ENCODE data around the gene SYNRG.

The SYNRG gene

DNA sequence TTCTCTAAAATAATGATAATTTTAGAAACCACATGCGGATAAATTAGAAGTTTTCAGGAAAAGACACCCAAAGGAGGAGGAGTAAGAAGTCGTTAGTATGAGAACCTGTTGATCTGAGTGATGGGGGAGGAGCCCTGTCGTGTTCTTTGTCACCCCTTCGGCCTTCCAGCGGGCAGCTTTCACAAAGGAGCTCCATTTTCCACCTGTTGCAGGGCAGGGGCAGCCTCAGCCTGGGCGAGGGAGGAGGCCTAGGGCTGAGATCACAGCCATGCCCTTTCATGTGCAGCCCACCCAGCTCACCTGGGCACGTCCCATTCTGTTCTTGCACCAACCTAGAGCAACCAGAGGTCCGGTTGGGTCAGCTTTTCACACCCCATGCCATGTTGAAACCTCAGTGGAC, 114.2 kb downstream of the SYNRG start:
- no peak for DNase-seq (ENCODE audit: low read depth in 2 of 2)
- TF ChIP-seq, protein P1, sequence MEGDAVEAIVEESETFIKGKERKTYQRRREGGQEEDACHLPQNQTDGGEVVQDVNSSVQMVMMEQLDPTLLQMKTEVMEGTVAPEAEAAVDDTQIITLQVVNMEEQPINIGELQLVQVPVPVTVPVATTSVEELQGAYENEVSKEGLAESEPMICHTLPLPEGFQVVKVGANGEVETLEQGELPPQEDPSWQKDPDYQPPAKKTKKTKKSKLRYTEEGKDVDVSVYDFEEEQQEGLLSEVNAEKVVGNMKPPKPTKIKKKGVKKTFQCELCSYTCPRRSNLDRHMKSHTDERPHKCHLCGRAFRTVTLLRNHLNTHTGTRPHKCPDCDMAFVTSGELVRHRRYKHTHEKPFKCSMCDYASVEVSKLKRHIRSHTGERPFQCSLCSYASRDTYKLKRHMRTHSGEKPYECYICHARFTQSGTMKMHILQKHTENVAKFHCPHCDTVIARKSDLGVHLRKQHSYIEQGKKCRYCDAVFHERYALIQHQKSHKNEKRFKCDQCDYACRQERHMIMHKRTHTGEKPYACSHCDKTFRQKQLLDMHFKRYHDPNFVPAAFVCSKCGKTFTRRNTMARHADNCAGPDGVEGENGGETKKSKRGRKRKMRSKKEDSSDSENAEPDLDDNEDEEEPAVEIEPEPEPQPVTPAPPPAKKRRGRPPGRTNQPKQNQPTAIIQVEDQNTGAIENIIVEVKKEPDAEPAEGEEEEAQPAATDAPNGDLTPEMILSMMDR (IDR thresholded peaks at IDR 0.05; ENCODE audit: low read depth, low read length): no peak
- H3K4me3 ChIP-seq (replicated peaks in 1 of 2; ENCODE audit: low read depth in 2 of 2, low read length in 2 of 2): no peak overlapping the region

- peak in 1 of 2 donors; percentile 57 for DNase-seq (ENCODE audit: low read depth in 2 of 2)
- TF ChIP-seq, protein P1 (IDR thresholded peaks at IDR 0.05; ENCODE audit: low read depth, low read length): no peak
- H3K4me3 ChIP-seq (replicated peaks in 1 of 2; ENCODE audit: low read depth in 2 of 2, low read length in 2 of 2): no peak overlapping the region
These were observed 114.8 kb downstream of the SYNRG start for GRCh38 chr17:37494401-37494831.

DNA sequence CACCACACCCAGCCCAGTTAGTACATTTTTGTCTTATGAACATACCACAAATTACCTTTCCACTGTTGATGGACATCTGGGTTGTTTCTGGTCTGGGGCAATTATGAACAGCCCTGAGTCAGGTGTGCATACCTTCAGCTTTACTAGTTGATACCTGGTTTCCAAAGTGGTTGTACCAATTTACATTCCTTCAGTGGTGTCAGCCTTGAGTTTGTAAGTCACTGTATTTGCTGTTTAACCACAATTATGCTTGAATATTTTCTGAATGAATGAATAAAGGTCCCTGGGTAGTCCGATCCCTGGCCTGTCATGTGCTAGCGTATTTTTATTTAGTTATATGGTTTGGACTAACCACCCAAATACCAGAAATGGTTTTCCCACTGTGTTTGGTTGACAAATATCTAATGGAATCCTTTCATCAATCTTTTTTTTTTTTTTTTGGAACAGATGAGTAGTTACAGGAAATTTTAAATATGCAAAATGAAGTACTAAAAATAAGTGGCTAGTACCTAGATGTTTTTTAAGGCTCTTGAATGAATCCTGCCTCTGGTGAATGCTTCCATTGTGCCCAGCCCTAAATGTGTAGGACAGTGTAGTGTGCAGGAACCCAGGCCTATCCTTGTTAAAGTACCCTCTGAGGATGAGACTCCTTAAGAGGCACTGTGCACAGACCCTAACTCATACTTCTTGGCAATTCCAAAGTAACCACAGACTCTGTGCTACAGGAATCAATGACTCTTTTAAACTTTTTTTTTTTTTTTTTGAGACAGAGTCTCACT, 115.8 kb downstream of the SYNRG start:
- TF ChIP-seq, protein P1 (IDR thresholded peaks at IDR 0.05; ENCODE audit: low read depth, low read length): no peak
- no peak overlapping the region for H3K4me3 ChIP-seq (replicated peaks in 1 of 2; ENCODE audit: low read depth in 2 of 2, low read length in 2 of 2)
- peak; percentile 68 to 94 for DNase-seq (ENCODE audit: low read depth in 2 of 2)

DNA sequence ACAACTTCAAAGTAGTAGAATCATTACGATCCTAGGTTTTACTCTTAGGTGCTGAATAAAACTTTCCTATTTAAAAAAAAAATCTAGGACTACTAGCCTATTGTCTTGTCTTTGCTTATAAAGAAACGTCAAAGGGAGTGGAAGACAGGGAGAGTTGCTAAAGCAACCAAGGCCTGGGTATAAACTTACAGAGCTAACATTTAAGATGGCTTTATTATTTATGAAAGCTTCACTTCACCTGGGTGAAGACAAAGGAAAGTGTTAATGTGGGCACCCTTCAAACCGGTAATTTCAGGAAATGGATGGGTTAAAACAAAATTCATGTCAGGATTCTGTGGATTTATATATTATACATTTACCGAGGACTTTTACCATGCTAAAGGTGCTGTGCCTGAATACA, 117.1 kb downstream of the SYNRG start:
- TF ChIP-seq, protein P1 (IDR thresholded peaks at IDR 0.05; ENCODE audit: low read depth, low read length): no peak
- no peak overlapping the region for H3K4me3 ChIP-seq (replicated peaks in 1 of 2; ENCODE audit: low read depth in 2 of 2, low read length in 2 of 2)
- DNase-seq (ENCODE audit: low read depth in 2 of 2): no peak

DNA sequence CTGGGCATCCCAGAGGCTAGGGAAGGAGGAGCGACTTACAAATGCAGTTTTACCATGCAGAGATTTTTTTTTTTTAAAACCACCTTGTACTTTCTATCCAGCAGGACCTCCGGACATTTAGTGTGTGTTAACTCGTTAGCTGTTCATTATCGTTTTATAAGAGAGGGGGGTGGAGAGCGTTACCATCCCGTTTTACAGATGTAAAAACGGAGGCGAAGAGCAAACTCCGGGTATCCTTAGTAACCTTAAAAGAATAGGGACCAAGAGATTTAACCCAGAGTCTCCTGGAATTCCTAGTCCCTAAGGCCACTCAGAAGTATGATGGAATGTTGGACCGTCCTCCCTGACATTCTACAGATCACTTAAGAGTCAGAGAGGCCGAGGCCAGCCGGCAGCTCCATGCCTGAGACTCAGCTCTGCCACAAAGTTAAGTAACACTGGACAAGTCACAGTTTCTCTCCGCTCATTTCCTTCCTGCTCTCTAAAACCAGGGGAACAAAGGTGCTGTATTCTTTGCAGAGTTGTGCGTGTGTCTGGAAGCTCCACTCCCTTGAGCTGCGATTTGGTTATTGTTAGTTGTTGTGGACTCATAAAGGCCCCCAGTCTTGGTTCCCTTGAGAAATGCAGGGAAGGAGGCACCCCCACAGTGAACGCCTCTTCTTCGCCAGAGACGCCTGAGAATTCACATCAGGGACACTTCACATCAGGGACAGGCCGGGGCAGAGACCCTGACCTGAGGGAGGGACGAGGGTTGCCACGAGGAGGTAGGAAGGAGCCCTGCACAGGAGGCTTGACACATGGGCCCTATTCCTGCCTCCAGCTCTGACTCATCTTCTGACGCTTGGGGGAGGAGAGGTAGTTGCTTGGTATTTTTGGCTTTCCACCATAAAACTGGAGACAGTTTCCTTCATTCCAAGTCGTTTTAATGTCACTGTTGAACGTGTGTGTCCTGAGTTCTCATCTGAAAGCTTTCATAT, 118.3 kb downstream of the SYNRG start:
- H3K4me3 ChIP-seq (replicated peaks in 1 of 2; ENCODE audit: low read depth in 2 of 2, low read length in 2 of 2): peak overlapping the region; percentile 61 to 75
- TF ChIP-seq, protein P1 (IDR thresholded peaks at IDR 0.05; ENCODE audit: low read depth, low read length): no peak
- peak; percentile 85 to 89 for DNase-seq (ENCODE audit: low read depth in 2 of 2)

- H3K4me3 ChIP-seq (replicated peaks in 1 of 2; ENCODE audit: low read depth in 2 of 2, low read length in 2 of 2): peak overlapping the region; percentile 61 to 75
- TF ChIP-seq, protein P1 (IDR thresholded peaks at IDR 0.05; ENCODE audit: low read depth, low read length): no peak
- peak; percentile 57 to 62 for DNase-seq (ENCODE audit: low read depth in 2 of 2)
These were observed 119.1 kb downstream of the SYNRG start for GRCh38 chr17:37490022-37490587.
